GM21528 (cell line): ENCODE measurements around the gene PREX1.

Experiments
- ATAC-seq: cut with Tn5 transposase; IDR thresholded peaks from one replicate; pipeline ENCODE4 v1.9.1; 2021; ENCODE audit warnings: mild to moderate bottlenecking, moderate library complexity; ENCODE audit not compliant: unreplicated experiment, low FRiP score

The PREX1 gene

GRCh38 chr20:48709058-48709691 is 118.6 kb downstream of the PREX1 start:
- ATAC-seq: no peak

- no peak for ATAC-seq
Measured at GRCh38 chr20:48708630-48709029, 119.2 kb downstream of the PREX1 start.

DNA sequence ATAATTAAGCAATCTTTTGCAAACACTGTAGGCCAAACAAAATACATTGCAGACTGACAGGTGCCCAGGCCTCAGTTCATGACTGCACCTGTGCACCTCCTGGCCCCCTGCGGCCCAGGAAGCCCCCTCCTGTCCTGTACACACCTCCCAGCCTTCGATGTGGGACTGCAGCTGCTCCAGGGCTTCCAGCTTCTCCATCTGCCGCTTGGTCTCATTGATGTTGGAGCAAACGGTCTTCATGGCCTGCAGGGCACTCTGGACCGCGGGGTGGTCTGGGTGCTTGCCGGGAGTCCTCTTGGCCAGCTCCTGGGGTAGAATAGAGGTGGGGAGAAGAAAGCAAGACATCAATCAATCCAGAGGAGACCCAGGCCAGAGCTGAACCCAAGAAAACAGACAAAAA is 119.7 kb downstream of the PREX1 start:
- ATAC-seq: no peak

DNA sequence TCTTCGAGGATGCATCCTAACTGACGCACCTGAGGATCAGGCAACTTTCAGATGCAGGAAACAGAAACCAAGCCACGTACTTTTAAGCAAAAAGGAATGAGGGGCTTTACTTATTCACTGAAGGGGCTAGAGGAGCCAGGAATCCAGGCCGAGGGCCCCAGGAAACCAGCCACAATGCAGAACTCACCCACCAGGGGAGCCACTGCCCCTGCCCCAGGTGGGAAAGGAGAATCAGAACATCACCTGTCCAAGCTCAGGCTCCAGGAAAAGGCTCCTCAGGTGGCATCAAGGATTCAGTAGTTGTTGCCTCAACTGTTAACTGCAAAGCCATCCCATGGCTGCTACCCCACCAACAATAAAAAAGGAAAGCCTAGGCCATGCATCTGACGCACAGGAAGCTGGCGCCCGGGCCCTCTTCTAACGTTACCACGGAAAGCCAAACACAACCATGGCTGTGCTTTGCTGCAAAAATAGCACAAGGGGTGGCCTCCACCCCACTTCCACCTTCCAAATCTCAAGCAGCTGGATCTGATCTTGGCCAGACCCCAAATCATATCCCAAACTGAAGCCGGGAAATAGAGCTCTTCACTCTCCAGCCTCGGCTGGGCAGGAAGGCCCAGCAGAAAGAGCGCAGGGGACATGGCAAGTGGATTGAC is 121.0 kb downstream of the PREX1 start:
- no peak for ATAC-seq

DNA sequence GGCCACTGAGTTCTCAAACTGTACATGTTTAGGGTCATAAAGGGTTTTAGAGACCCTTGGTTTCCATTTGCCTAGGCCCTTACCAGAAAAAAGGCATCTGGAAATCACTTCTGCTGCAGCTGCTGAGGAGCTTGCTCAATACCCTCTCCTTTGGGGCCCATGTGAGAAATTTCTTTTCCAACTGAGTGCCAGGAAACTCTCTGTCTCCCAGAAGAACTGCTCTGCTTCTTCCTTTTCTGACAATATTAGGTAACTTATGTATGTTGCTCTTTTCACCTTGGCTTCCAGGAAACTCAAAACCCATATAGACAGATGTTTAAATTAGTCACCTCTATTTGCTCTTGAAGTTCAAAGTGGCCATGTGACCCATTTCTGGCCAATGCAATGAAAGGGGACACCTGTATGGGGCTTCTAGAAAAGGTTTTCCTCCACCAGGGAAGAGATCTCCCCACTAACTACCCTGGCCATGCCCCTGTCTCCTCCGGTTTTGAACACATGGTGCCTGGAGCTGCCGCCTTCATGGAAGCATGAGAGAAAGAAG is 121.6 kb downstream of the PREX1 start:
- ATAC-seq: no peak

- no peak for ATAC-seq
Measured at GRCh38 chr20:48705240-48706115, 122.3 kb downstream of the PREX1 start.

GRCh38 chr20:48704761-48705160 is 123.0 kb downstream of the PREX1 start:
- ATAC-seq: no peak

- ATAC-seq: no peak
Measured at GRCh38 chr20:48703511-48704219, 124.1 kb downstream of the PREX1 start.

DNA sequence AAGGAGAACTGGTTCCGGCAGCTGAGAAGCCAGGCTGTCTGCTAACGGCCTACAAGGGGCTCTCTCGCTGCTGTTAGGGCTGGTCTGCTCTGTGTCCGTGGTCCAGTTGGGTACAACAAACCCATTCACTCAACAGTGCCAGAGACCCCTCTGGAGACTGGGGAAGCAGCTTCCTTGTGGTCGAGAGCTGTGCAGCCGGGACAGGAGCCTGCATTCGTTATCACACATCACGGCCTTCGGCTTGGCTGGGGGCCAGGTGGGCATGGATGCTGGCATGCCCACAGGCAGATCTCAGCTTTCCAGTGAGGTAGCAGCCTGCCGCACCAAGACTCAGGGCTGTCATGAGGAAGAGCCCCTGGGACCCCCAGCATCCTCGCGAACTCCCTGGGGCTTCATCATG is 124.7 kb downstream of the PREX1 start:
- no peak for ATAC-seq

DNA sequence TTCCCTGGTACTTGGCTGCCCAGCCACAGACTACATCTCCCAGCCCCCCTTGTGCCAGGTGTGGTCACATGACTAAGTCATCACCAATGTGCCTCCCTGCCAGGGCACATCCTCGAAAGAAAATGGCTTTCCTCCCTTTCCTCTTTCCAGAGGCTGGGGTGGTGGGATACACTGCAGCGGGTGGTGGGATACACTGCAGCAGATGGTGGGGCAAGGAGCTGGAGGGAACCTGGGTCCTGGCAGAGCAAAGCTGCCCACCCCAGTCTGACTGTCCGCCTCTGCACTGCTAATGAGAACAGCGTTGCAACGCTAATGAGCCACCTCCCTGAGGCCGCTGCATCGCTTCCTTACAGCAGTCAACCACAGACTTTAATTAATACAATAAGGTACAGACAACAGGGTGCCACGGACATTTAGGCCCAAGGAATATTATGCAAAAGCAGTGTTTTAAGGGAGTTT is 125.3 kb downstream of the PREX1 start:
- no peak for ATAC-seq

GRCh38 chr20:48701702-48702101 is 126.1 kb downstream of the PREX1 start:
- ATAC-seq: no peak

- ATAC-seq: no peak
Measured at GRCh38 chr20:48698507-48699267, 129.1 kb downstream of the PREX1 start.

- no peak for ATAC-seq
Measured at GRCh38 chr20:48697845-48698491, 129.8 kb downstream of the PREX1 start.

DNA sequence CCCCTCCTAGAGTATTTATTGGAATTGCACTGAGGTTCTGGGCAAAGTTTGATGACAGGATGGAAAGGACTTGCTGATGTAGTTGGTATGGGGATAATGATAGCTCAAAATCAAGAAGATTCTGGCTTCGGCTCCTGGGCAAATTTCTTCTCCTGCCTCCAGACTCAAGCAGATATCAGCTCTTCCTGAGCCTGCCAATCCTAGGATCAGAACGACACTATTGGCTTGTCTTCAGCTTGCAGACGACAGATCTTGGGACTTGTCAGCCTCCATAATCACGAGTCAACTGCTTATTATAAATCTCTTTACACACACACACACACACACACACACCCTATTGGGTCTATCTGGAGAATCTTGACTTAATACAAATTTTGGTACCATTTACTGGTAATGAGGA is 131.1 kb downstream of the PREX1 start:
- ATAC-seq: no peak

DNA sequence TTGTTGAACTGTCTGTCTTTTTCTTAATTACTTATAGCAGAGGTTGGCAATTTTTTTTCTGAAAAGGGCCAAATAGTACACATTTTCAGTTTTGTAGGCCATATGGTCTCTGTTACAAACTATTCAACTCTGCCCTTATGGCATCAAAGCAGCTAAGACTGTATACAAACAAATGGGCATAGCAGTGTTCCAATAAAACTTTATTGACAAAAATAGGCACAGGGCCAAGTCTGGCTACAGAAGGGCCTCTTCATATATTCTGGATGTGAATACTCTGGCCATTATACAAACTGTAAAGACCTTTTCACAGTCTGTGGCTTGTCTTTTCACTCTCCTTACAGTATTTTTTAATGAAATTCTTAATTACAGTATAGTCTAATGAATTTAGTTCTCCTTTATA is 132.1 kb downstream of the PREX1 start:
- no peak for ATAC-seq

DNA sequence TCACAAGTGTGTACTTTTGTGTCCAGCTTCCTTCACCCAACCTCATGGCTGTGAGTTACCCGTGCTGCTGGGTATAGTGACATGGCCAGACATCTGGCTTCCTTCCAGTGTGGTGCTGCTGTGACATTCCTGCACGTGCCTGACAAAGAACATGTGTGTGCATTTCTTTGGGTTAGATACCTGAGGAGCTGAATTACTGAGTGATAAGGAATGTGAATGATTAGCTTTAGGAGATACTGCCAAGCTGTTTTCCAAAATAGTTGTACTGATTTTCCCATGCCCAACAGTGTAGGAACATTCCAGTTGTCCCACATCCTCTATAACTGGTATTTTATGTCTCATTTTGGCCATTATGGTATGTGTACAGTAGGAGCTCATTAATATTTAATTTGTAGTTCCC is 132.5 kb downstream of the PREX1 start:
- ATAC-seq: no peak

DNA sequence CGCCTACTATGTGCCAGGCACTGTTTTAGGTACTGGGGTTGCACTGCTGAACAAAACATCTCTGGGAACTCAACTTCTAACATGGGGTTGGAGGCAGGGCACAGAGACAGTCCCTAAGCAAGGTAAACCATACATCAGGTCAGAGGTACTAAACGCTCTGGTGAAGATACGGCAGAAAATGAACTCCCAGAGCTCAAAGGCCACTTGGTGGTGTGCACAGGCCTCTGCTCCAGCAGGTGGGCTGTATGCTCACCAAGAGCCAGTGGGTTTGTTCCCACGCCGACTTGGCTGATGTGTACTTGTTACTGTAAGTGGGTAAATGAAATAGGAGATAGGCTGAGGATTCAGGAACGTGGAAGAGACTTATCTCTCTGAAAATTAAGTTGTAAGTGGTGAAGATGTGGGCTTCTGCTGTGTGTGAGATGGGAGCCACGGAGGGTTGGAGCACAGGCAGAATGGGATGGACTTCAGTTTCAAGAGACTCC is 133.4 kb downstream of the PREX1 start:
- ATAC-seq: no peak

- ATAC-seq: no peak
Measured at GRCh38 chr20:48691523-48691922, 136.3 kb downstream of the PREX1 start.

DNA sequence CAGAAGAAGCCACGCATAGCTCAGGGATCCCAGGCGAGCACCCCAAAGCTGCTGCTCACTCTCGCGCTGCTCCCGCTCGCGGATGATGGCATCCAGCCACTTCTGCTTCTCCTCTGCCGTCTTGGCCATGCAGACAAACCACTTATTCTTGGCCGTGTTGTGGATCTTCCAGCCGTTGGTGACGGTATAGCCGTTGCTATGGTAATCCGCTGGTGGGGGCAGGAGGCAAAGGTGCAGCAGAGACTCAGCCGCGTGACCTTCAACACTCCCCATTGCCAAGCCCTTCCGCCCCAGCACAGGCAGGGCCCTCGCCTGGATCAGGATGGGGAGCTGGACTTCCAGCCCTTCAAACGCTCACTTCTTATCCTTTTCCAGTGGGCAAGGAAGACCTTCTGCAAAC is 136.9 kb downstream of the PREX1 start:
- ATAC-seq: no peak
